HG03457 (cell line): ENCODE measurements around the gene ZNF483.
"Not testable (repeated sequence)": the region's sequence is repeated elsewhere in the genome, so short reads cannot be mapped to it uniquely, and the experiment has no call there.

Experiments used
- ATAC-seq: cut with Tn5 transposase; IDR thresholded peaks from one replicate; pipeline ENCODE4 v1.9.1; 2021; ENCODE audit warnings: moderate number of reproducible peaks; ENCODE audit not compliant: unreplicated experiment

Gene ZNF483

GRCh38 chr9:111525056-111525977, at the start of gene ZNF483:
ZNF483 (plus strand) TSS chr9:111525179; CDS start chr9:111527396, 2,217 bp downstream.
- no peak for ATAC-seq

- no peak for ATAC-seq
Observed at GRCh38 chr9:111475195-111475594, 49.8 kb upstream of the ZNF483 start.

GRCh38 chr9:111477677-111478076, 47.3 kb upstream of the ZNF483 start:
- ATAC-seq = no peak

- no peak for ATAC-seq
Observed at GRCh38 chr9:111481885-111482636, 42.9 kb upstream of the ZNF483 start.

GRCh38 chr9:111482694-111483438, 42.1 kb upstream of the ZNF483 start:
- ATAC-seq = peak; percentile 43

GRCh38 chr9:111483439-111483857, 41.5 kb upstream of the ZNF483 start:
- peak; percentile 23 for ATAC-seq

- ATAC-seq = peak; percentile 62
Observed at GRCh38 chr9:111483858-111484571, 41.0 kb upstream of the ZNF483 start, which contains the start of gene ECPAS. ECPAS (minus strand) TSS chr9:111484383; CDS start chr9:111472918, 11,465 bp downstream.

GRCh38 chr9:111484572-111484894, 40.4 kb upstream of the ZNF483 start:
- ATAC-seq = no peak

- not testable (repeated sequence) for ATAC-seq
Observed at GRCh38 chr9:111497196-111497595, 27.8 kb upstream of the ZNF483 start.

GRCh38 chr9:111501005-111501562, 23.9 kb upstream of the ZNF483 start:
- no peak for ATAC-seq

GRCh38 chr9:111501648-111502047, 23.3 kb upstream of the ZNF483 start:
- ATAC-seq = no peak

GRCh38 chr9:111502506-111502905, 22.5 kb upstream of the ZNF483 start:
- ATAC-seq = no peak

- ATAC-seq = not testable (repeated sequence)
Observed at GRCh38 chr9:111511581-111511980, 13.4 kb upstream of the ZNF483 start.

GRCh38 chr9:111514967-111515366, 10.0 kb upstream of the ZNF483 start:
- no peak for ATAC-seq

- ATAC-seq = no peak
Observed at GRCh38 chr9:111516061-111516465, 8.9 kb upstream of the ZNF483 start.

GRCh38 chr9:111524731-111525055, 286 bp upstream of the ZNF483 start:
- ATAC-seq = no peak

- no peak for ATAC-seq
Observed at GRCh38 chr9:111527347-111527746, 2.4 kb downstream of the ZNF483 start.

- ATAC-seq = no peak
Observed at GRCh38 chr9:111529787-111530186, 4.8 kb downstream of the ZNF483 start.

- no peak for ATAC-seq
Observed at GRCh38 chr9:111531716-111532115, 6.7 kb downstream of the ZNF483 start.

- no peak for ATAC-seq
Observed at GRCh38 chr9:111533099-111533790, 8.3 kb downstream of the ZNF483 start.
